ENCODE results near the gene IGFL4. TPM values are rescaled to one million over a fixed set of nuclear protein-coding genes. Genes with fewer than 3 reads are reported as not detected.
"Not testable (repeated sequence)": the region's sequence is repeated elsewhere in the genome, so short reads cannot be mapped to it uniquely, and the experiment has no call there.

The IGFL4 gene
- not detected in 2 replicates for total RNA-seq (2014; rRNA removed; shearing (Covaris generic); ENCODE audit: low replicate concordance)

DNA sequence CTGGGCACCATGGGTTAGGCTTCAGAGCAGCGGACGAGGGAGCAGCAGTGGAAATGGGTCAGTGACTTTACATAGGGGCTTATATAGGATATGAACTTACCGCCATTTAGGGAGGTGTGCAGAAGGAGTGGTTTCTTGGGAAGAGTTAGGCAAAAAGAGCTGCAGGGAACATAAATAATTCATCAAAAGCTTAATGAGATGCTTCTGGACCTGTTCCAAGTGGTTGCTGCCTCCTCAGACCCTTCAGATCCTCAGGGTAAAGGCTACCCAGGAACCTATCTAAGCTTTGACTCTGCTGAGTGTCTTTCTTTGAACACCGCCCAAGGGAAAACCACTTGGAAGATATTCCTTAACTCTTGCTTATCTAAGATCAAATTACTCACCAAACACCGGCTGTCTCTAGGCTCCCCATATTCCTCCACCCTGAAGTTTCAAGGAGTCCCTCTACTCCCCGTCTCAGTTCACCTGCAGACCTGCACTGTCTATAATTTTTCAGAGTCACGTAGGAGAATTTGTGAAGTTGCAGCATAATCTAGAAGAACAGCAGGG is at the start of gene IGFL4:
Gene IGFL4, minus strand, starts transcription at position 51 of the 549 bp plus-strand sequence. Its CDS starts 40 bp downstream, at position 11.
- no peak for DNase-seq (ENCODE audit: low read depth)
- in situ Hi-C loops (cut with HindIII; ENCODE audit: low pct_unique_long_range_greater_than_20kb, low sequenced_read_pairs), result no loop called here

DNA sequence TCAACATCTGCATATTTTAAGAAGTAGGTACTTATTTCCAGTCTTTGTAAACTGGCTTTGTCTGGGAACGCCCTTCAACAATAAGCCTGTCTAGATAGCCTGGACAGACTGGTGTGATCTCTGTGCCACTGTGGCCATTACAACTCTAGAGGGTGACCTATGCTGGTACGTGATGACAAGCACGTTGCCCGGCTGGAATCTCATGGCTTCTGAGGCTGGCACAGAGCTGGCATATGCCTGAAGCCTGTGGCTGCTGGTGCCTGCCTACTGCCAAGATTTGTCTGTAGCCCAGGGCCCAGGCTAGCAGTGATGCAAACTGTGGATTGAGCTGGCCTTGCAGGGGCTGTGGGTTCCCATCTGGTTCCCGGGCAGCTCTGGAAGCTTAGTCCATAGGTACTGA is 49.6 kb upstream of the IGFL4 start:
- in situ Hi-C loops (cut with HindIII; ENCODE audit: low pct_unique_long_range_greater_than_20kb, low sequenced_read_pairs), result no loop called here
- no peak for DNase-seq (ENCODE audit: low read depth)

DNA sequence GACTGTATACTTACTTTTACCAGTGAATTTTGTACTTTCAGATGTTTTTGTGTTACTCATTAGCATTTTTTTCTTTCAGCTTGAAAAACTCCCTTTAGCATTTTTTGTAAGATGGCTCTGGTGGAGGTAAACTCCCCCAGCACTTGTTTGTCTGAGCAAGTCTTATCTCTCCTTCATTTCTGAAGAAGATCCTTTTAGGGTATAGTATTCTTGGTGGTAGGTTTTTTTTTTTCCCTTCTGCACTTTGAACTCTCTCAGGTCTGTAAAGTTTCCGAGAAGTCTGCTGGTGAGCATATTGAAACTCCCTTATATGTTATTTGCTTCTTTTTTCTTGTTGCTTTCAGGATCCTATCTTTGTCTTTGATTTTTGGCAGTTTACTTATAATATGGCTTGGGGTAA is 48.6 kb upstream of the IGFL4 start:
- in situ Hi-C loops (cut with HindIII; ENCODE audit: low pct_unique_long_range_greater_than_20kb, low sequenced_read_pairs), result no loop called here
- no peak for DNase-seq (ENCODE audit: low read depth)

DNA sequence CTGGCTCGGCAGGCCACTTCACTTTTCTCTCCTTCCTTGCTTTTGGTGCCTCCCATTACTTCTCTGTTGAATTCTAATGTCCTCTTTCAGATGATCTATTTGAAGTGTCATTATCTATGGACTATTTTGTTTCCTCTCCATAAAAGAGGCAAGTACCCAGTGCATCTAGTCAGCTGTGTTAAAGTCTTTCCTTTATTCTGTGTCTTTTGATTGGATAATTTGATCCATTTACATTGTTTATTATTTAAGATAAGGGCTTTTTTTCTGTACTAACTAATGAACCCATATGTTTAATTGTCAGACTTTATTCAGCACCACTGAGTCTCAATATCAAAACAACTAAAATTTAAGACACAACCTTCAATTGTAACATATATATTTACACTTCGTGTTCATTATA is 47.3 kb upstream of the IGFL4 start:
- in situ Hi-C loops (cut with HindIII; ENCODE audit: low pct_unique_long_range_greater_than_20kb, low sequenced_read_pairs), result no loop called here
- DNase-seq (ENCODE audit: low read depth), result no peak

DNA sequence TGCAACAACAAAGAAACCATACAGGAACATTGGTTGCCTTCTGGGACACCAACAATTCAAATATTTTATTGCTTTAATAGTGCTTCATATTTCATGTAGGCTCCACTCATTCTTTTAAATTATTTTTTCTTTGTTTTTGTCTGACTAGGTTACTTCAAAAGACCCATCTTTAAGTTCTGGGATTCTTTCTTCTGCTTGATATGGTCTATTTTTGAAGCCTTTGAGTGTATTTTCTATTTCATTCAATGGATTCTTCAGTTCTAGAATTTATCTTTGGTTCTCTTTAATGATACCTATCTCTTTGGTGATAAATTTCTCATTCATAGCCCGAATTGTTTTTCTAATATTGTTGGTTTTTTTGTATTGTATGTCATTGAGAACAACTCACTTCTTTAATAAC is 45.1 kb upstream of the IGFL4 start:
- no peak for DNase-seq (ENCODE audit: low read depth)
- in situ Hi-C loops (cut with HindIII; ENCODE audit: low pct_unique_long_range_greater_than_20kb, low sequenced_read_pairs), result no loop called here

DNA sequence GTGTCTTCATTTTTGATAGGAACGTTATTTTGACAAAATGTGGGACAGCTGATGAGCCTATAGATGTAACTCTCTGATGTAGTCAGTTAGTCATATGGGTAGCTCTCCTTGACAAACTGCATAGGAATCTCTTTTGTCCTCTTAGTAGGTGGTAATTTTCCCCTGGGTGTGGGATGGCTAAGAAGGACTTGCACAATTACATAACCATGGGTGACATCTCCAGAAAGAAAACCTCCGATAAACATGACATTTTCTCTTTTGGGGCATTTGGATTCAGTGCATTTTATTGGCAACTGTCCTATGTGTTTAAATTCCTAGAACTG is 41.9 kb upstream of the IGFL4 start:
- in situ Hi-C loops (cut with HindIII; ENCODE audit: low pct_unique_long_range_greater_than_20kb, low sequenced_read_pairs), result no loop called here
- DNase-seq (ENCODE audit: low read depth), result no peak

DNA sequence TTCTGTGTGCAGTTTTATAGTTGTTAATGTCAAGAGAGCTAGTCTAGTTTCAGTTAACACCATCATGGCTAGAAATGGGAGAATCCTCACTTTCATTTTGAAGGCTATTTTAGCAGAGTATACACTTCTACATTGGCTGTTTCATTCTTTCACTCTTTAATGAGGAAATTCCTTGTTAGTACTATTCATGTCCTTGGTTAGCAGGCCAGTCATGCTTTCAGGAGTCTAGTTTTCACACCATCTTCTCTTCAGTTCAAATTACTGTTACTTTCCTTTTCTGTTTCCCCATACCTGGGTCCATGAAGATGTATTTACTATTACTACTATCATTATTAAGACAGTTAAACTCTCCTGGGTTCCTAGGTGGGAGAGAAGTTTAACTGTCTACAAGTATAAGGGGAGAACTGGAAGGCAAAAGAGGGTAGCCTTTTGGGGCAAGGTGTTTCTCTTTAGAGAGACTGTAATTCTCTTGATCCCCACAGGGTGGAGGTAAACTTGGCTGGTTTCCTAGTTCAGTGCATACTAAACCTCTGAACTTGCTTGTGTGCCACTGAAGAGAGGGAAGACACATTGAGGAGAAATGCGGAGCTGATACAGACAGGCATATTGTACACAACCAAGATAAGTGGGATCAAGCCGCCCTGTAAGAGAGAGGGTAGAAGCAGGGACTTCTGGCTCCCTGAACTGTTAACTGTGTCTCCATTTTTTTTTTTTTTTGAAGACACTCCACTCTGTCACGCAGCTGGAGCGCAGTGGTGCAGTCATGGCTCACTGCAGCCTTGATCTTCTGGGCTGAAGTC is 41.3 kb upstream of the IGFL4 start:
- peak; percentile 55 for DNase-seq (ENCODE audit: low read depth)
- in situ Hi-C loops (cut with HindIII; ENCODE audit: low pct_unique_long_range_greater_than_20kb, low sequenced_read_pairs), result no loop called here

DNA sequence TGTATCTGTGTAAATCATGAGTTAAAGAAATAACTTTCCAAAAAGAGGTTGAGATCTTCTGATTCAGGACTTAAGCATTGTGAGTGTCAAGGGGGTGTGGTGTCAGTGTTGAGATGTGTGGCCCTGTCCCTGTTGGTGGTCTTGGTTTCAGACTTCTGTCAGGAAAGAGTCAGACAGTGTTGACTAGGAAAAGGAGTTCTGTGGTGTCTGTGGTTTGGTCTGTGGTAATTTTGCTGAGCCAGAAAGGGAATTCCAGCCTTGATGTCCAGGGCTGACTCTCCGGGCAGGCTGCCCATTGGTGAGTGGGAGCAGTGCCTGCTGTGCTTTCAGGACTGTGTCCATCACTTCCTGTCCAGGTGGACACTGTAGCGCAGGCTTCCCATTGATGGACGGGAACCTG is 39.8 kb upstream of the IGFL4 start:
- in situ Hi-C loops (cut with HindIII; ENCODE audit: low pct_unique_long_range_greater_than_20kb, low sequenced_read_pairs), result no loop called here
- peak; percentile 80 for DNase-seq (ENCODE audit: low read depth)

DNA sequence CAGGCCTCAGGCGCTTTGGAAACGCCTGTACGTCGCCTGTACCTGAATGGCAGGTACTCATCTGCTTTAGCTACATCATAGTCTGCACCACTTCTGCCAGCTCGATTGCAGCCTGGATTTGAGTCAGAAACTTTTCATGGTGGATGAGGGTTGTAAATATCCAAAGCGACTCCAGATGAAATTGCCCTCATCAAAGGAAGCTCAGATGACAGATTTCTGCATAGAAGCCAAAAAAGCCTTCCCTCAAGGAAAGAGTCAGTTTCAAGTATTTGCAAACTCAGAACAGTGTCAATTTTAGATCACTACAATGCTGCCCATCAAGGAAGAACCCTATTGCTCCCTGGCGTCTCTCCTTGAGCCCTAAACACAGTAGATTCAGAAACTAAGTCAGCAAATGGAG is 38.8 kb upstream of the IGFL4 start:
- DNase-seq (ENCODE audit: low read depth), result no peak
- in situ Hi-C loops (cut with HindIII; ENCODE audit: low pct_unique_long_range_greater_than_20kb, low sequenced_read_pairs), result no loop called here

DNA sequence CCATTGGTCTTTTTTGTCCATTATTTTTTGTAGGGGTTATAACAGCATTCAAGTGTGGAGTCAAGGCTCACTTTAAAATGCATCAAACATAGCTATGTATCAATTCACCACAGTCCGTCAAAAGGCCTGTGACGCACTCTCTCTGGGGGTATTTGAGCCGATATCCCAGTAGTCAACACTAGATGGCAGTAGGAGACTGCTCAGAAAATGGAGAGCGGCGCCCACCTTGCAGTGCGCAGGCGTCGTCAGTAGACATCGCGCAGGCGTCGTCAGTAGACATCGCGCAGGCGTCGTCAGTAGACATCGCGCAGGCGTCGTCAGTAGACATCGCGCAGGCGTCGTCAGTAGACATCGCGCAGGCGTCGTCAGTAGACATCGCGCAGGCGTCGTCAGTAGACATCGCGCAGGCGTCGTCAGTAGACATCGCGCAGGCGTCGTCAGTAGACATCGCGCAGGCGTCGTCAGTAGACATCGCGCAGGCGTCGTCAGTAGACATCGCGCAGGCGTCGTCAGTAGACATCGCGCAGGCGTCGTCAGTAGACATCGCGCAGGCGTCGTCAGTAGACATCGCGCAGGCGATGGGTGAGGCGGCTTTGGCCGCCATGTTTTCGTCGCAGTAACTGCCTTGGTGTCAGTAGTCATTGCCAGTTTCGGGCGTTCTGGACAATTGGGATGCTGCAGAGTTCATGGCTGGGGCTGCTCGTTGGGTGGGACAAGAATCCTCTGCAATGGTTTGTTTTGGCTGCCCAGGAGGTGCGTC is 38.0 kb upstream of the IGFL4 start:
- DNase-seq (ENCODE audit: low read depth); in situ Hi-C loops (cut with HindIII; ENCODE audit: low pct_unique_long_range_greater_than_20kb, low sequenced_read_pairs): not testable (repeated sequence)

DNA sequence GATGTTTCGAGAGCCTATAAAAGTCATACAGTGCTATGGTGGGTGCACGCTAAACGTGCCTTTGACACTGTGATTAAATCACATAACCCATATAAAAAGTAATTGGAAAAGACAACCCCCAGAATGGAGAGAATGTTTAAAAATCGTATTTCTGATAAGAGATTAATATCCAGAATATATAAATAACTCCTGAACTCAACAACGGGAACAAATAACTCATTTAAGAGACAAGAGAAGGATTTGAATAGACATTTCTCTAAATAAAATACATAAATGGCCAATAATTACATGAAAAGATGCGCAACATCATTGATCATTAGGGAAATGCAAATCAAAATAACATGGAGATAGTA is 37.0 kb upstream of the IGFL4 start:
- in situ Hi-C loops (cut with HindIII; ENCODE audit: low pct_unique_long_range_greater_than_20kb, low sequenced_read_pairs), result no loop called here
- no peak for DNase-seq (ENCODE audit: low read depth)

DNA sequence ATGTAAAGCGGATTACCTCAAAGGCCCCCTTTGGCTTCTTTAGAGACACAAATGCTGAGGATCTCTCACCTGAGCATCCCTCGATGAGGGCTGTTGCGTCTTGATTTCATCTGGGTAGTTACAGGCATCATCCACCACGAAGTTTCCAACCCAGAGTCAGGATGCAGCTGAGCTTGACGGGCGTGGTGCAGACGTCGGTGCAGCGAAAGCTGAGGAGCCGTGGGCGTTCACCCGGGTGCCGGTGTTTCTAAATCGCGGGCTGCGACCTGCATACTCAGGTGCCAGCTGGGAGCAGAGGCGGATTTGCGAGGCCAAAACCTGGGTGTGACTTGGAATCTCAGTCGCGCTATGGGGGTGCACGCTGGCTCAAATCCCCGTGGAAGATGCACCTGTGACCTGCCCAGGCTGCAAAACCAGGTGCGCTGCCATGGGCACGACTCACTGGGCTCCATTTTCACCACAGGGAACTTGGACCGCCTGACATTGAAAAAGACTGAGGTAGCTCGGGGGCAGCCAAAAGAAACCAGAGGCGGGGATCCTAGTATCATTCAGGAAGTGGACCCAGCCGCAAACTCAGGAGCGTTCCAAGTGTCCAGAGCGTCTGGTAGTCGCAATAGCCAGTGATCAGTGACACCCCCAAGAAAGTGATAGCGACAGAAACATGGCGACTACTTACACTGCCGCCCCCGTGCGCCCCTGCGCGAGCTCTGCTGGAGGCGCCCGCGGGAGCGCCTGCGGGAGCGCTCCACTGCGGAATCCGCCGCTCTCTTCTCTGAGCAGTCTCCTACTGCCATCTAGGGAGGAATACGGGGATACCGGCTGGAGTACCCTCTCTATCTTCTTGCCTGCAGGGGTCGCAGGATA is 36.4 kb upstream of the IGFL4 start:
- in situ Hi-C loops (cut with HindIII; ENCODE audit: low pct_unique_long_range_greater_than_20kb, low sequenced_read_pairs), result no loop called here

DNA sequence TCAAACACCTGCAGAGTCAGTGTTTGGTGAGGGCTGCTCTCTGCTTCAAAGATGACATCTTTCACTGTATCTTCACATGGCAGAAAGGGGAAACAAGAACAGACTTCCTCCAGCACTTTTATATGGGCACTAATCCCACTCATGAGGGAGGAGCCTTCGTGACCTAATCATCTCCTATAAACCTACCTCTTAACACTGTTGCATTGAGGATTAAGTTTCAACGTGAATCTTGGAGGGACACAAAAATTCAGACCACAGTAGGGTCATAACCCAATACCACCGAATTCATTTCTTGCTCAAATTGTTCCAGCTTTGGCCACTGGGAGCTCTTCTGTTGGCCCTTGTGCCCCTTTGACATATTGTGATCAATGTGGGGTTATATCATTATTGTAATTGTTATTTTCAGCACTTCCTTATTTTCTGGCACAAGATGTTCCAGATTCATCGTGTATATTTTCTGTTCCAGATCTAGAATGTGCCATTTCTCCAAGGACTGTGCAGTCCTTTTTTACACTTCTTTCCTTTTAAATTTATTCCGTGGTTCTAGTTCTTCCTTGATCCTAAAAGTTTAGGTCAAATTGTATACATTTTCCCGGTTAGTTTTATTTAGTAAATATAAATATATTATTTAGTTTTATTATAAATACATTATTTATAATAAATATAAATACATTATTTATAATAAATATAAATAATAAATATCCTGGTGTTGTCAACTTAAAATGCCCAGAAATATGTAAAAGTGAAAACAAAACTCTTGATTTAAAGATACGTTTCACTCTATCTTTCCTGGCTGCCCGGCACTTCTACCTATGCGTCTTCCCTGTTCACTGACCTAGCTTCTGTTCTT is 35.5 kb upstream of the IGFL4 start:
- in situ Hi-C loops (cut with HindIII; ENCODE audit: low pct_unique_long_range_greater_than_20kb, low sequenced_read_pairs), result no loop called here
- DNase-seq (ENCODE audit: low read depth), result no peak

More for the DNA sequence above, 36.4 kb upstream of the IGFL4 start:
- peak; percentile 85 for DNase-seq (ENCODE audit: low read depth)

DNA sequence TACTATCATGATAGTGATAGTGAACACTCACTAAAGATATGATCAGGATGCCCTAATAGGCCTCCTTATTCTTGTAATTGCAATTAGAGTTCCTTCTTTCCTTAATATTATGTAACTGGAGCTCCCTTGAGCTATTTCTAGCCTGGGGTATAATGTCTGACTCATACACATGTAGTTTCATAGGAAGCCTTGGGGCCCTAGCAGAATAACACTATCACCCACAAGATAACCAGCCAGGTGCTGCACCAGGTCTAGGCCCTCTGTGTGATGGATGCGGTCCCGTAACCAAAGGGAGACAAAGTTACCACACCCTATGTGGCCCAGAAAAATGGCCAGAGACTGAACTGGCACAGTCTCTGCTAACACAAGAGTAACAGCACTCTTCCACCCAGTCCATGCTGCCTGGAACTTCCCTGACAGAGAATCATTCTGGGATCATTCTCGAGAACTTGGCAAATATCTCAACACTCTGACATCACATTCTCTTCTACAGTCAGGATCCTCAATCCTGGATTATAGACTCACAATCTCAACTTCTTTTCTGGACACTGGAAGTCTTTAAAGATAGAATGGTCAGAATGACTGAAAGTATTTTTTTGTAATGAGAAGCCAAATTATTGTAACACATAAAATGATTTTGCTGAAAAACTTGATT is 32.6 kb upstream of the IGFL4 start:
- in situ Hi-C loops (cut with HindIII; ENCODE audit: low pct_unique_long_range_greater_than_20kb, low sequenced_read_pairs), result no loop called here
- no peak for DNase-seq (ENCODE audit: low read depth)

DNA sequence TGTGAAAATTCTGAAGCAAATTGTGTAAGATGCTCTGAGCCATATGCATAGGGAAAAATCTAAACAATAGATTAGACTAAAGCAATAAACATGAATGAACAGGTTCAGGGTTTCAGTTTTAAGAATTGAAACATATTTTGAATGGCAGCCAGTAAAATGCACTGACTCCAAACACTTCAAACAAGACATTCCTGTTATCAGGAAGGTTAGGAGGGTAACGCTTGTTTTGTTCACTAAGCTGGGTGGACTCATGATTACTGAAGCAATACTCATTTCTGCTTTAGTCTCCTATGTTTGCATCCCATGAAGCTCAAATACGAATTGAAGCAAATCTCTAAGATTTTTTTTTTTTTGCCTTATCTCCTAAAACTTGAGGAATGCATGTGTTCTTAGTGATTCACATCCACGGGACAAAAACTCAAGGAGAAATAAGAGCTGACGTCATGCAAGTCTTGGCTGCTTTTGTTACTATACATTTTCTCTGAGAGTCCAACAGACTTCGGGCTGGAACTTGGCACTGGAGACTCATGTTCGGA is 29.1 kb upstream of the IGFL4 start:
- in situ Hi-C loops (cut with HindIII; ENCODE audit: low pct_unique_long_range_greater_than_20kb, low sequenced_read_pairs), result no loop called here
- peak; percentile 78 for DNase-seq (ENCODE audit: low read depth)

DNA sequence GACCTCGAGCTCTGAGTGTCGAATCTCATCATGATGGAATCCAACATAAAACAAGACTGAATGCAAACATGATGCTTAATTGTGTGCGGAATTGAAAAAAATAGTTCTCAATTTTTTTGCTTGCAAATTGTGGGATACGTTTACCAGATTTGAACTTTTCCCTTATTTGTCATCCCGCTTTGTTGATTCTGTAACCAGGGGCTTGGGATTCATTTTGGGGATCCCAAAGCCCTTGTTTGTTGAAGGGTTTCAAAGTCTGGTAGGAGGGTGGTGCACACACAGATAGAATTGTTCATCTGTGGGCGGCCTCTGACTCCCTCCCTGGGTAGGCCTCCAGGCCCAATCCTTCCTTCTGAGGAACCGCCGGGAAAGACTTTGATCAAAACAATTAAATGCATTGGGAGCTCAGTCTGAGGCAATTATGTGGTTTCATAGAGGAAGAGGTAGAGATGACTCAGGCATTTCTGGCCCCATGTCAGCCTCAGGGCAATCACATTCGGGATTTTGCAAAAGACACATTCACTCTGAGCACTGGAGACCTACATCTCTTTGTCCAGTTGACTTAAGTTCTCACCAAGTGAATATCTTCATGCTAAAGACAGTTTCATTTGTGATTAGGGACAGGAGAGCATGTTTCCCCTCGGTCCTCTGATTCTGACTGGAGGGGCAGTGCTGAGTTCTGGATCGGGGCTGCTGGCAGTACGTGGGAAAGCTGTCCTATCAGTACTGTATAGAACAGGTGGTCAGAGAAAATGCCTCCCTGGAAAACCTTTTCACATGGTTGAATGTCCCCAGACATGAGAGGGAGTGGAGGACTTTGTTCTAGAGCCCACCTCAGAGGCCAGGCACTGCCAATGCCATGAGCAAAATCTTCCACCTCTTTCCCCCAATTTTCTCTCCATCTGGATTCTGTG is 27.8 kb upstream of the IGFL4 start:
- peak; percentile 76 for DNase-seq (ENCODE audit: low read depth)
- in situ Hi-C loops (cut with HindIII; ENCODE audit: low pct_unique_long_range_greater_than_20kb, low sequenced_read_pairs), result no loop called here

Data from Caki2 (cell line).